Choroid plexus epithelial cell (primary cell): ENCODE data around the gene HAUS7.

Experiments
- DNase-seq: peaks from one replicate; pipeline ENCODE4 v3.0.0-alpha.2; 2010; ENCODE audit warnings: low read depth
- H3K4me3 ChIP-seq: 2 replicates; pipeline ENCODE4 v1.5.1; 2011; ENCODE audit warnings: low read depth, mild to moderate bottlenecking, control low read depth, low read length, moderate library complexity
- CTCF ChIP-seq: conservative IDR thresholded peaks from 2 replicates; pipeline ENCODE4 v1.5.1; 2011; ENCODE audit warnings: low read depth, mild to moderate bottlenecking, control low read depth, inconsistent platforms, low read length, moderate library complexity

HAUS7 gene

GRCh38 chrX:153477364-153477857 is 7.0 kb upstream of the HAUS7 start:
- DNase-seq: no peak
- no peak for TF ChIP-seq CTCF
- no peak overlapping the region for H3K4me3 ChIP-seq

- DNase-seq: peak; percentile 28
- no peak overlapping the region for H3K4me3 ChIP-seq
- no peak for TF ChIP-seq CTCF
Measured at GRCh38 chrX:153476666-153477363, 6.4 kb upstream of the HAUS7 start.

- TF ChIP-seq CTCF: no peak
- no peak for DNase-seq
- no peak overlapping the region for H3K4me3 ChIP-seq
Measured at GRCh38 chrX:153475751-153476281, 5.4 kb upstream of the HAUS7 start.

GRCh38 chrX:153475271-153475670 is 4.9 kb upstream of the HAUS7 start:
- TF ChIP-seq CTCF: no peak
- H3K4me3 ChIP-seq: no peak overlapping the region
- DNase-seq: no peak

- peak; percentile 45 for DNase-seq
- H3K4me3 ChIP-seq: peak overlapping the region; percentile 29
- no peak for TF ChIP-seq CTCF
Measured at GRCh38 chrX:153474718-153475117, 4.3 kb upstream of the HAUS7 start.

- no peak for DNase-seq
- H3K4me3 ChIP-seq: no peak overlapping the region
- no peak for TF ChIP-seq CTCF
Measured at GRCh38 chrX:153474266-153474665, 3.9 kb upstream of the HAUS7 start.

- H3K4me3 ChIP-seq: no peak overlapping the region
- no peak for DNase-seq
- no peak for TF ChIP-seq CTCF
Measured at GRCh38 chrX:153473126-153473525, 2.8 kb upstream of the HAUS7 start.
